K562 (cell line): ENCODE results near the gene DENND6B. TPM values are rescaled to one million over a fixed set of nuclear protein-coding genes. Genes with fewer than 3 reads are reported as not detected.

Experiments
- CBX8 ChIP-seq: fragments of 200-600 bp; sonication (generic); IDR thresholded peaks from 2 replicates; pipeline ENCODE4 v1.6.1; 2012; ENCODE audit warnings: borderline replicate concordance, mixed run types, low read depth, mild to moderate bottlenecking, moderate library complexity, mixed read lengths, low read length, control low read depth, inconsistent platforms; ENCODE audit not compliant: poor library complexity, severe bottlenecking; ENCODE audit errors: extremely low read depth
- DACH1 ChIP-seq: fragments of 450-650 bp; IDR thresholded peaks from 2 replicates; pipeline ENCODE4 v1.6.1; 2018; ENCODE audit not compliant: partially characterized antibody
- HNRNPH1 ChIP-seq: fragments of 200-400 bp; formaldehyde crosslinking; optimal IDR thresholded peaks from 2 replicates; pipeline ENCODE3; 2017; ENCODE audit warnings: low read depth, mild to moderate bottlenecking, low read length, moderate library complexity
- JUNB ChIP-seq: fragments of 450-650 bp; formaldehyde crosslinking; conservative IDR thresholded peaks from 2 replicates; pipeline ENCODE4 v1.4.0; 2020; ENCODE audit warnings: mild to moderate bottlenecking
- MCM7 ChIP-seq, 2 experiments: fragments of 450-650 bp; IDR thresholded peaks; 2 replicates each; pipeline ENCODE4 v1.6.1; 2016 to 2018
- MED1 ChIP-seq: sonication (generic); formaldehyde crosslinking; IDR thresholded peaks from 2 replicates; pipeline ENCODE4 v1.8.1; 2023; ENCODE audit warnings: missing genetic modification reagents, borderline replicate concordance
- MEF2D ChIP-seq: conservative IDR thresholded peaks from 2 replicates; pipeline ENCODE4 v1.6.1; 2016; ENCODE audit warnings: low read depth, missing genetic modification characterization, missing compliant biosample characterization
- PHF21A ChIP-seq: fragments of 450-650 bp; IDR thresholded peaks from 2 replicates; pipeline ENCODE4 v1.6.1; 2017; ENCODE audit warnings: low read depth, borderline replicate concordance
- SP1 ChIP-seq: sonication (generic); formaldehyde crosslinking; IDR thresholded peaks from 2 replicates; pipeline ENCODE4 v1.8.1; 2022; ENCODE audit warnings: mild to moderate bottlenecking, missing genetic modification reagents
- SRSF9 ChIP-seq: fragments of 200-400 bp; formaldehyde crosslinking; IDR thresholded peaks from 2 replicates; pipeline ENCODE4 v1.6.1; 2017; ENCODE audit warnings: low read depth, low read length, borderline replicate concordance
- TGIF2 ChIP-seq: sonication (generic); formaldehyde crosslinking; IDR thresholded peaks from 2 replicates; pipeline ENCODE4 v1.8.1; 2022; ENCODE audit warnings: mild to moderate bottlenecking, missing genetic modification reagents, moderate library complexity
- ZBTB8A ChIP-seq: fragments of 450-650 bp; IDR thresholded peaks from 2 replicates; pipeline ENCODE4 v1.6.1; 2018; ENCODE audit warnings: mild to moderate bottlenecking, moderate library complexity; ENCODE audit not compliant: partially characterized antibody
- ZNF444 ChIP-seq: fragments of 250-450 bp; sonication (Bioruptor Pico); IDR thresholded peaks from 2 replicates; pipeline ENCODE4 v1.4.0; 2020; ENCODE audit warnings: mild to moderate bottlenecking, moderate library complexity
- ZNF583 ChIP-seq: fragments of 250-450 bp; sonication (Bioruptor Pico); IDR thresholded peaks from 2 replicates; pipeline ENCODE4 v1.4.0; 2020
- ZNF584 ChIP-seq: fragments of 200-800 bp; sonication (Bioruptor generic); IDR thresholded peaks from 2 replicates; pipeline ENCODE4 v1.6.1; 2016; ENCODE audit warnings: low read depth, mild to moderate bottlenecking, missing genetic modification characterization, missing compliant biosample characterization
- ZNF589 ChIP-seq: fragments of 200-800 bp; sonication (Bioruptor generic); IDR thresholded peaks from 2 replicates; pipeline ENCODE4 v1.6.1; 2016; ENCODE audit warnings: low read depth, missing genetic modification characterization, missing compliant biosample characterization
- polyA plus RNA-seq, 8 experiments: library from polyadenylated mRNA; depleted of rRNA in 4 of 8; stranded (reverse) in 5 of 8; unstranded in 3 of 8; fragments of >200 nt; fragmentation: Nextera tagmentation in 2 of 8; fragmentation: Illumina TruSeq in 1 of 8; extraction: Ambion mirVana in 2 of 8; extraction: Trizol in 1 of 8; gene quantifications; 2 replicates each; pipeline versions ENCODE4 v1.2.1 to v1.2.3, GENCODE V29; 2011 to 2014; ENCODE audit warnings: inconsistent platforms in 1 of 8, missing spikeins in 1 of 8
- total RNA-seq, 7 experiments: library from RNA; depleted of rRNA in 6 of 7; stranded (reverse); fragments of >200 nt in 6 of 7; fragmentation: Illumina TruSeq in 2 of 7; extraction: Trizol in 2 of 7; gene quantifications; 2 replicates each; pipeline versions ENCODE4 v1.2.1 to v1.2.3, GENCODE V29; 2011 to 2021; ENCODE audit warnings: low replicate concordance in 1 of 7
- TF ChIP-seq, protein P1 (sequence below): sonication (generic); formaldehyde crosslinking; IDR thresholded peaks from 2 replicates; pipeline ENCODE4 v1.8.1; 2023; ENCODE audit warnings: mild to moderate bottlenecking, missing genetic modification reagents
- TF ChIP-seq, protein P2 (sequence below): sonication (generic); formaldehyde crosslinking; IDR thresholded peaks from 2 replicates; pipeline ENCODE4 v1.8.0; 2022; ENCODE audit warnings: mild to moderate bottlenecking, missing genetic modification reagents
- TF ChIP-seq, protein P3 (sequence below): fragments of 250-450 bp; sonication (Bioruptor Pico); IDR thresholded peaks from 2 replicates; pipeline ENCODE4 v1.5.0; 2021

Gene DENND6B
- total and polyA plus RNA-seq, 9 of the 15 experiments (the other 6 are each of a cell fraction or from before 2014, with no cell fraction given), result 0.07 to 3.7 (median 1.5) TPM

DNA sequence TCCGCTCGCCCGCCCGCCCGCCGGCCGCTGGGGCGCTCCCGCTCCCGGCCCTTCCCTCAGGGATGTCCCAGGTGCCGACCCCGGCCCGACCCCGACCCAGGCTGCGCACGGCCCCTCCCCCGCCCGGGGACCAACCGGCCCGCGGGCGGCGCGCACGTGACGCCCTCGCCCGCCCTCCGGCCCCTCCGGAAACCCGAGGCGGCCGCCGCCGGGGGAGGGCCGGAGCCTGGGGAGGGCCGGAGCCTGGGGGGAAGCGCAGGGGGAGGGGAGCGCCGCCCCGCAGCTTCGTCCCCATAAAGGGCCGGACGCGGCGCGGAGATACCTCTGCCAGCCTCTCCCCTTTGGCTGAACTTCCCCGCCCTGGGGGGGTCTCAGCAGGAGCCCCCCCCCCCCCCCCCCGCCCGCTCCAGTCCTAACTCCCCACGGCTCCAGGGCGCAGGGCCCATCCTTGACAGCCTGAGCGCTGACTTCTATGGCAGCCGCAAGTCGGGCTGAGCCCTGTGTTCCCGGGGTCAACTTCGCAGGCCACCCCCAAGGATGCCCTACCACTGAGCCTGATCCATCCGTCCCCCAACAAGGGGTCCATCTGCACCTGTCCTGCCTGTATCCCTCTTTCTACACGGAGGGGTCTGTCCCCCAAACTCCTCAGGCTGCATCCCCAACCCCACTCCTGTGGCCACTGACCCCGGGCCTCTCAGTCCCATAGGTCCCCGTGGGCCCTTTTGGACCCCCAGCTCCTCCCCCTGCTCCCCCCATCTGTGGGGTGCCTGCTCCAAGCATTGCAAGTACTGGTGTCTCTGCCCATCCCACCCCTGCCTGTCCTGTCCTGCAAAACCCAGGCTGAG is 65.0 kb downstream of the DENND6B start, which contains the start of gene MAPK12 (continued):
- no peak for TF ChIP-seq CBX8
- TF ChIP-seq SRSF9, result no peak
- TF ChIP-seq, protein P1, sequence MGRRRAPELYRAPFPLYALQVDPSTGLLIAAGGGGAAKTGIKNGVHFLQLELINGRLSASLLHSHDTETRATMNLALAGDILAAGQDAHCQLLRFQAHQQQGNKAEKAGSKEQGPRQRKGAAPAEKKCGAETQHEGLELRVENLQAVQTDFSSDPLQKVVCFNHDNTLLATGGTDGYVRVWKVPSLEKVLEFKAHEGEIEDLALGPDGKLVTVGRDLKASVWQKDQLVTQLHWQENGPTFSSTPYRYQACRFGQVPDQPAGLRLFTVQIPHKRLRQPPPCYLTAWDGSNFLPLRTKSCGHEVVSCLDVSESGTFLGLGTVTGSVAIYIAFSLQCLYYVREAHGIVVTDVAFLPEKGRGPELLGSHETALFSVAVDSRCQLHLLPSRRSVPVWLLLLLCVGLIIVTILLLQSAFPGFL, result no peak
- no peak for TF ChIP-seq JUNB (CRISPR knock-in tag)
- TF ChIP-seq, protein P2, sequence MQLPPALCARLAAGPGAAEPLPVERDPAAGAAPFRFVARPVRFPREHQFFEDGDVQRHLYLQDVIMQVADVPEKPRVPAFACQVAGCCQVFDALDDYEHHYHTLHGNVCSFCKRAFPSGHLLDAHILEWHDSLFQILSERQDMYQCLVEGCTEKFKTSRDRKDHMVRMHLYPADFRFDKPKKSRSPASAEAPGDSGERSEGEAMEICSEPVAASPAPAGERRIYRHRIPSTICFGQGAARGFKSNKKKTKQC (CRISPR knock-in tag), result no peak
- no peak for TF ChIP-seq MEF2D (tag)
- TF ChIP-seq DACH1, result no peak
- no peak for TF ChIP-seq ZBTB8A
- TF ChIP-seq TGIF2, result no peak
- no peak for TF ChIP-seq MCM7 (IDR thresholded peaks at IDR 0.05)
- TF ChIP-seq ZNF584 (CRISPR knock-in tag), result no peak
- no peak for TF ChIP-seq PHF21A
- no peak for TF ChIP-seq MED1 (CRISPR knock-in tag)
- 0 out of 2 replicates have a peak, but pooled peaks have one; percentile 64 for TF ChIP-seq ZNF444 (CRISPR knock-in tag)
- TF ChIP-seq HNRNPH1, result no peak
- TF ChIP-seq ZNF589, result no peak
- TF ChIP-seq, protein P3, sequence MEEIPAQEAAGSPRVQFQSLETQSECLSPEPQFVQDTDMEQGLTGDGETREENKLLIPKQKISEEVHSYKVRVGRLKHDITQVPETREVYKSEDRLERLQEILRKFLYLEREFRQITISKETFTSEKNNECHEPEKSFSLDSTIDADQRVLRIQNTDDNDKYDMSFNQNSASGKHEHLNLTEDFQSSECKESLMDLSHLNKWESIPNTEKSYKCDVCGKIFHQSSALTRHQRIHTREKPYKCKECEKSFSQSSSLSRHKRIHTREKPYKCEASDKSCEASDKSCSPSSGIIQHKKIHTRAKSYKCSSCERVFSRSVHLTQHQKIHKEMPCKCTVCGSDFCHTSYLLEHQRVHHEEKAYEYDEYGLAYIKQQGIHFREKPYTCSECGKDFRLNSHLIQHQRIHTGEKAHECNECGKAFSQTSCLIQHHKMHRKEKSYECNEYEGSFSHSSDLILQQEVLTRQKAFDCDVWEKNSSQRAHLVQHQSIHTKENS (CRISPR knock-in tag), result no peak
- no peak for TF ChIP-seq SP1 (CRISPR knock-in tag)
- TF ChIP-seq ZNF583, result no peak
